H1 (cell line): ENCODE data around the gene TCF7. TPM values are rescaled to one million over a fixed set of nuclear protein-coding genes. Genes with fewer than 3 reads are reported as not detected.

Experiments used
- CTCF ChIA-PET: fragments of 300-600 bp; sonication (Branson Sonifier 250); formaldehyde crosslinking; loops from one replicate; lab custom pipeline; 2021; ENCODE audit not compliant: partially characterized antibody; lab: Charles Lee
- POLR2A ChIA-PET: fragments of 300-600 bp; sonication (Branson Sonifier 250); formaldehyde crosslinking; loops from one replicate; lab custom pipeline; 2021; ENCODE audit warnings: inconsistent platforms; ENCODE audit not compliant: partially characterized antibody; lab: Charles Lee
- DNase-seq, 2 experiments: peaks; one replicate each; pipeline versions ENCODE4 v3.0.0 to v3.0.0-alpha.2; 2010 to 2022; ENCODE audit warnings: low spot score in 2 of 2, low read depth in 1 of 2, mixed read lengths in 1 of 2
- FAIRE-seq: peaks from 2 replicates; lab custom pipeline; 2011; peaks lifted over from hg19 to GRCh38; lab: Jason Lieb, UNC
- H2AFZ ChIP-seq: 2 replicates; pipeline ENCODE4 v1.8.1; 2012; ENCODE audit warnings: low read length, inconsistent platforms
- H2AK5ac ChIP-seq: 2 replicates; pipeline ENCODE4 v1.6.1; 2013; ENCODE audit warnings: low read depth, low read length
- H2BK120ac ChIP-seq: replicated peaks from 2 replicates; pipeline ENCODE3; 2013; ENCODE audit warnings: low read depth, low read length, inconsistent platforms
- H2BK12ac ChIP-seq: 2 replicates; pipeline ENCODE4 v1.6.1; 2013; ENCODE audit warnings: low read depth, low read length
- H2BK15ac ChIP-seq: 2 replicates; pipeline ENCODE4 v1.6.1; 2013; ENCODE audit warnings: low read length
- H2BK20ac ChIP-seq: 2 replicates; pipeline ENCODE4 v1.6.1; 2013; ENCODE audit warnings: low read length
- H2BK5ac ChIP-seq: 2 replicates; pipeline ENCODE4 v1.6.1; 2013; ENCODE audit warnings: low read depth, low read length
- H3K14ac ChIP-seq: 2 replicates; pipeline ENCODE4 v1.6.1; 2013; ENCODE audit warnings: inconsistent platforms; ENCODE audit not compliant: insufficient read length
- H3K18ac ChIP-seq: 2 replicates; pipeline ENCODE4 v1.6.1; 2013; ENCODE audit warnings: low read length; ENCODE audit errors: extremely low read depth
- H3K23ac ChIP-seq: 2 replicates; pipeline ENCODE4 v1.6.1; 2013; ENCODE audit warnings: inconsistent platforms; ENCODE audit not compliant: insufficient read length
- H3K23me2 ChIP-seq: 2 replicates; pipeline ENCODE4 v1.6.1; 2013; ENCODE audit warnings: low read depth, low read length
- H3K27ac ChIP-seq: 2 replicates; pipeline ENCODE4 v1.6.1; 2011; ENCODE audit warnings: low read depth, low read length, inconsistent platforms
- H3K27me3 ChIP-seq, 4 experiments: replicated peaks in 1 of 4; 1 replicate in 1 of 4; 2 replicates in 3 of 4; pipeline versions ENCODE4 v1.6.1 to v1.8.1; 2011 to 2013; ENCODE audit warnings: low read length in 3 of 4, mild to moderate bottlenecking in 3 of 4, inconsistent platforms in 2 of 4, mixed read lengths in 2 of 4, moderate library complexity in 1 of 4; ENCODE audit not compliant: control insufficient read depth in 3 of 4, insufficient read depth in 3 of 4; ENCODE audit errors: extremely low read depth in 1 of 4
- H3K36me3 ChIP-seq, 4 experiments: 2 replicates each; pipeline versions ENCODE4 v1.6.1 to v1.8.1; 2011 to 2013; ENCODE audit warnings: mild to moderate bottlenecking in 4 of 4, low read length in 3 of 4, moderate library complexity in 2 of 4, control low read depth in 1 of 4, inconsistent platforms in 1 of 4; ENCODE audit not compliant: insufficient read depth in 4 of 4, control insufficient read depth in 2 of 4
- H3K4ac ChIP-seq: replicated peaks from 2 replicates; pipeline ENCODE3; 2013; ENCODE audit warnings: low read length, low read depth, mixed read lengths, inconsistent platforms; ENCODE audit not compliant: insufficient read length
- H3K4me1 ChIP-seq, 4 experiments: replicated peaks in 1 of 4; 1 replicate in 1 of 4; 2 replicates in 3 of 4; pipeline versions ENCODE4 v1.6.1 to v1.8.1; 2011 to 2013; ENCODE audit warnings: low read length in 3 of 4, inconsistent platforms in 2 of 4, mixed read lengths in 1 of 4; ENCODE audit not compliant: insufficient read depth in 4 of 4, control insufficient read depth in 3 of 4
- H3K4me2 ChIP-seq, 2 experiments: 2 replicates each; pipeline versions ENCODE4 v1.6.1 to v1.8.1; 2011 to 2013; ENCODE audit warnings: low read depth in 2 of 2, low read length in 2 of 2, control low read depth in 1 of 2, inconsistent platforms in 1 of 2, mild to moderate bottlenecking in 1 of 2; ENCODE audit not compliant: insufficient read depth in 1 of 2
- H3K4me3 ChIP-seq, 4 experiments: fragments of 200-600, 300-600 bp in 1 of 4; sonication (generic), shearing (Covaris generic), sonication (Bioruptor Twin) in 1 of 4; 2 replicates each; pipeline versions ENCODE4 v1.5.1 to v1.8.1; 2011 to 2016; ENCODE audit warnings: low read length in 4 of 4, low read depth in 3 of 4, control low read depth in 2 of 4, inconsistent platforms in 2 of 4, mild to moderate bottlenecking in 2 of 4, mixed read lengths in 1 of 4, moderate library complexity in 1 of 4; ENCODE audit not compliant: insufficient read depth in 2 of 4; ENCODE audit errors: extremely low read depth in 1 of 4
- H3K56ac ChIP-seq: replicated peaks from 2 replicates; pipeline ENCODE3; 2013; ENCODE audit warnings: low read depth, mild to moderate bottlenecking, mixed read lengths, low read length, inconsistent platforms; ENCODE audit not compliant: insufficient read length
- H3K79me1 ChIP-seq: 2 replicates; pipeline ENCODE4 v1.6.1; 2013; ENCODE audit warnings: low read depth, low read length, control low read depth
- H3K79me2 ChIP-seq, 2 experiments: 2 replicates each; pipeline versions ENCODE4 v1.6.1 to v1.8.1; 2012 to 2013; ENCODE audit warnings: low read length in 2 of 2, mild to moderate bottlenecking in 2 of 2, inconsistent platforms in 1 of 2; ENCODE audit not compliant: insufficient read depth in 2 of 2, control insufficient read depth in 1 of 2
- H3K9ac ChIP-seq, 4 experiments: replicated peaks in 1 of 4; 1 replicate in 1 of 4; 2 replicates in 3 of 4; pipeline versions ENCODE4 v1.6.1 to v1.8.1; 2011 to 2013; ENCODE audit warnings: low read depth in 3 of 4, low read length in 3 of 4, control low read depth in 2 of 4, mild to moderate bottlenecking in 2 of 4, moderate library complexity in 2 of 4, inconsistent platforms in 1 of 4; ENCODE audit errors: extremely low read depth in 1 of 4
- H3K9me3 ChIP-seq, 2 experiments: 2 replicates each; pipeline versions ENCODE4 v1.6.1 to v1.8.1; 2012 to 2013; ENCODE audit warnings: mild to moderate bottlenecking in 2 of 2, moderate library complexity in 2 of 2, control low read depth in 1 of 2, inconsistent platforms in 1 of 2, low read depth in 1 of 2, low read length in 1 of 2, mixed read lengths in 1 of 2; ENCODE audit not compliant: insufficient read depth in 2 of 2
- H4K20me1 ChIP-seq, 2 experiments: replicated peaks in 1 of 2; 2 replicates each; pipeline versions ENCODE3 to v1.8.1; 2011 to 2013; ENCODE audit warnings: inconsistent platforms in 2 of 2, low read length in 2 of 2, mild to moderate bottlenecking in 1 of 2; ENCODE audit not compliant: insufficient read depth in 2 of 2, control insufficient read depth in 1 of 2
- H4K5ac ChIP-seq: 2 replicates; pipeline ENCODE4 v1.6.1; 2013; ENCODE audit warnings: low read length, low read depth, mixed read lengths, inconsistent platforms; ENCODE audit not compliant: insufficient read length
- H4K8ac ChIP-seq: 2 replicates; pipeline ENCODE4 v1.8.0; 2013; ENCODE audit warnings: mild to moderate bottlenecking, moderate library complexity, low read length, inconsistent platforms; ENCODE audit not compliant: insufficient read depth; ENCODE audit errors: extremely low read depth
- H4K91ac ChIP-seq: replicated peaks from 2 replicates; pipeline ENCODE3; 2013; ENCODE audit warnings: low read length, mixed read lengths, inconsistent platforms; ENCODE audit not compliant: insufficient read length
- BCL11A ChIP-seq, 2 experiments: IDR thresholded peaks; one replicate each; pipeline ENCODE4 v1.6.1; 2011; ENCODE audit warnings: low read depth in 2 of 2, low read length in 2 of 2, mild to moderate bottlenecking in 2 of 2
- BRCA1 ChIP-seq: IDR thresholded peaks from 2 replicates; pipeline ENCODE4 v1.6.1; 2012; ENCODE audit warnings: low read depth, low read length, improper control_type of control experiment
- CEBPB ChIP-seq: IDR thresholded peaks from 2 replicates; pipeline ENCODE4 v1.6.1; 2012; ENCODE audit warnings: low read depth, low read length
- EGR1 ChIP-seq: IDR thresholded peaks from 2 replicates; pipeline ENCODE4 v1.6.1; 2011; ENCODE audit warnings: low read depth, low read length, borderline replicate concordance
- JUN ChIP-seq: IDR thresholded peaks from 2 replicates; pipeline ENCODE4 v1.6.1; 2011; ENCODE audit warnings: low read depth, mild to moderate bottlenecking, improper control_type of control experiment, low read length
- RXRA ChIP-seq: IDR thresholded peaks from 2 replicates; pipeline ENCODE4 v1.6.1; 2011; ENCODE audit warnings: low read depth, mild to moderate bottlenecking, low read length, moderate library complexity; ENCODE audit not compliant: insufficient read depth
- SRF ChIP-seq: IDR thresholded peaks from 2 replicates; pipeline ENCODE4 v1.6.1; 2011; ENCODE audit warnings: mild to moderate bottlenecking, low read depth, low read length, moderate library complexity
- USF2 ChIP-seq: IDR thresholded peaks from 2 replicates; pipeline ENCODE4 v1.6.1; 2011; ENCODE audit warnings: low read length, improper control_type of control experiment
- WGBS, 2 experiments: shearing (Covaris generic) in 1 of 2; methylation state at CpG; one replicate each; pipeline versions ENCODE4 v1.1.6 to v1.1.7; 2013 to 2015; ENCODE audit warnings: low lambda C conversion rate in 2 of 2, mixed read lengths in 2 of 2, inconsistent platforms in 1 of 2, low coverage in 1 of 2, missing lambda C conversion rate in 1 of 2; ENCODE audit not compliant: insufficient replicate concordance in 2 of 2, insufficient coverage in 1 of 2, insufficient read length in 1 of 2; ENCODE audit errors: extremely low coverage in 1 of 2, missing lambda C conversion rate in 1 of 2; 5-methylcytosine and 5-hydroxymethylcytosine counted together
- polyA plus RNA-seq, 7 experiments: library from polyadenylated mRNA; depleted of rRNA in 3 of 7; stranded (reverse) in 5 of 7; unstranded in 2 of 7; fragments of >200 nt in 5 of 7; fragments of 200-250 nt in 2 of 7; gene quantifications; 1 replicate in 5 of 7; 2 replicates in 1 of 7; 4 replicates in 1 of 7; pipeline versions ENCODE4 v1.2.1 to v1.2.3, GENCODE V29; 2011 to 2013; ENCODE audit warnings: missing spikeins in 2 of 7, mixed read lengths in 2 of 7
- total RNA-seq: library from RNA; stranded (reverse); fragmentation: NEBNext Ultra II Directional; extraction: Animal tissue kit (Norgen Biotek cat#: 25700); gene quantifications from 2 replicates; pipeline ENCODE4 v1.2.1, GENCODE V29; 2021

Gene TCF7
- total and polyA plus RNA-seq, 2 of the 8 experiments (the other 6 are each of a cell fraction or from before 2014, with no cell fraction given): 4.7 to 8.5 TPM

- peaks cover 0 to 5% (median 2%) of the 10 kb centered on the region in 4 experiments; a peak in 3 of 7 replicates for H3K4me1 ChIP-seq
- peaks cover 8% of the 10 kb centered on the region for H3K79me1 ChIP-seq
- H2AK5ac ChIP-seq: no peak overlapping the region
- no peaks in the 10 kb centered on the region for H3K23me2 ChIP-seq
- no peak overlapping the region; the same call in 1 of the 2 replicates for H3K27ac ChIP-seq
- H3K4me2 ChIP-seq: no peak overlapping the region
- 94% methylated on average over 3 of the region's 3 CpGs; no CpG with 5 or more reads in 1 of the 2 experiments for WGBS, 2 experiments
- peaks cover 0 to 3% (median under 1%) of the 10 kb centered on the region in 4 experiments; a peak in 2 of 8 replicates for H3K36me3 ChIP-seq
- H4K91ac ChIP-seq: no peak overlapping the region
- POLR2A ChIA-PET: interaction anchor here (4.5 kb wide), 1 partner anchor 13 kb away, joined by 15 read pairs; no protein-coding TSS in a partner anchor
- no peak overlapping the region for H3K4ac ChIP-seq
- CTCF ChIA-PET: interaction anchor here (0.9 to 24.3 kb wide), 5 partner anchors 13 to 176 kb away, joined by 3 to 629 read pairs (median 4); no protein-coding TSS in a partner anchor
- H2AFZ ChIP-seq: no peak overlapping the region
- 0 out of 2 replicates have a peak overlapping the region, but pooled peaks have one; percentile 26 for H4K8ac ChIP-seq
- H2BK15ac ChIP-seq: no peak overlapping the region
- no peak overlapping the region for H3K9ac ChIP-seq
- no peaks in the 10 kb centered on the region for H3K27me3 ChIP-seq
- H3K4me3 ChIP-seq: no peak overlapping the region
- no peak overlapping the region for H3K56ac ChIP-seq
- peaks cover 18 to 29% of the 10 kb centered on the region in 2 experiments for H4K20me1 ChIP-seq
- no peak for DNase-seq
- H4K5ac ChIP-seq: no peak overlapping the region
- no peak overlapping the region for H2BK5ac ChIP-seq
- no peak overlapping the region for H3K18ac ChIP-seq
- H3K9me3 ChIP-seq: no peaks in the 10 kb centered on the region
- H3K79me2 ChIP-seq: no peaks in the 10 kb centered on the region; a peak in 1 of 4 replicates
- H2BK20ac ChIP-seq: no peak overlapping the region
- no peak overlapping the region for H3K23ac ChIP-seq
- H3K14ac ChIP-seq: no peak overlapping the region
- H2BK120ac ChIP-seq: no peak overlapping the region
- no peak overlapping the region for H2BK12ac ChIP-seq
- TF ChIP-seq BRCA1 (no peak), EGR1 (no peak), RXRA (no peak), JUN (no peak), USF2 (no peak), BCL11A (IDR thresholded peaks at IDR 0.05; ENCODE audit: low read depth in 2 of 2, low read length in 2 of 2) (no peak), CEBPB (no peak), SRF (no peak)
- TF ChIP-seq, all 59 proteins: peak for 0
- no peak for FAIRE-seq
Measured at GRCh38 chr5:134131165-134131564, 16.7 kb downstream of the TCF7 start.
